ENCODE measurements around the gene MRPS18B.

GRCh38 chr6:30591008-30591407 lies 26.6 kb upstream of the MRPS18B start:
- no peak for TF ChIP-seq CTCF (IDR thresholded peaks at IDR 0.05; ENCODE audit: borderline replicate concordance, extremely low read depth, low read length, poor library complexity, severe bottlenecking)
- TF ChIP-seq EZH2 (IDR thresholded peaks at IDR 0.05; ENCODE audit: borderline replicate concordance, low read depth, low read length, severe bottlenecking), result no peak

All from DND-41 (cell line).